GM21825 (cell line): ENCODE data around the gene GOLGA3.
"Not testable (repeated sequence)": the region's sequence is repeated elsewhere in the genome, so short reads cannot be mapped to it uniquely, and the experiment has no call there.

ENCODE experiments used
- ATAC-seq: cut with Tn5 transposase; IDR thresholded peaks from one replicate; pipeline ENCODE4 v1.9.1; 2021; ENCODE audit warnings: mild to moderate bottlenecking, moderate library complexity; ENCODE audit not compliant: unreplicated experiment

GOLGA3 gene

GRCh38 chr12:132813443-132813842, 15.2 kb downstream of the GOLGA3 start:
- ATAC-seq: no peak

DNA sequence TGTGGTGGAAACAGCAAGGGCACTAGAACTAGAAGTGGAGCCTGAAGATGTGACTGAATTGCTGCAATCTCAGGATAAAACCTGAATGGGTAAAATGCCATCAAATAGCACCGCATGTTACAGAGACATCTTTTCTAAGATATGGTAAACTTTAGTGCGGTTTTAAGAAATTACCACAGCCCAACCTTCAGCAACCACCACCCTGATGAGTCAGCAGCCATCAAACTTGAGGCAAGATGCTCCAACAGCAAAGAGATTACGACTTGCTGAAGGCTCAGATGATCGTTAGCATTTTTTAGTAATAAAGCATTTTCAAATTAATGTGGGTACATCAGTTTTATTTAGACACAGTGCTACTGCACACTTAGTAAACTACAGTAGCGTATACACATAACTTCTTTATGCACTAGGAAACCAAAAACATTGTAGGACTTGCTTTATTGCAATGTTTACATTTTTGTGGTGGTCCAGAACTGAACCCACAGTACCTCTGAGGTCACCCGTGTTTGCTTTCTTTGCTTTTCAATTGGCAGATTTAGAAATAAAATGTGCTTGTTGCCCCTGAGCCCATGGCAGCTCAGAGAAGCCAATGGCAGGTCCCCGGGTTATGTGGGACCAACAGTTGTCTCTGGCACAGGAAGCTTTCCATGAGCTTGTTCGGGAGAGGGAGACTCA, 15.9 kb downstream of the GOLGA3 start:
- ATAC-seq: no peak

DNA sequence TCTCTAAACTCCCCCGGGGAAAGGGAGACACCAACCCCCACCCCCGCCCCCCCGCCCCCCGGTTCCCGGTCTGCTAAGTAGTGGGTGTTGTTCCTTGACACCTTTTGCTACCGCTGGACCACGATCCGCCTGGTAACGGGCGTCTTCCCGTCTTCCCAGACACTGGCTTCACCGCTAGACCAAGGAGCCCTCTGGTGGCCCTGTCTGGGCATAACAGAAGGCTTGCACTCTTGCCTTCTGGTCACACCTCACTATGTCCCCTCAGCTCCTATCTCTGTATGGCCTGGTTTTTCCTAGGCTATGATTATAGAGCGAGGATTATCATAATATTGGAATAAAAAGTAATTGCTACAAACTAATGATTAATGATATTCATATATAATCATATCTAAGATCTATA, 19.3 kb downstream of the GOLGA3 start:
- ATAC-seq: not testable (repeated sequence)

GRCh38 chr12:132807295-132808092, 21.2 kb downstream of the GOLGA3 start:
- ATAC-seq: no peak

GRCh38 chr12:132806857-132807256, 21.8 kb downstream of the GOLGA3 start:
- ATAC-seq: no peak

GRCh38 chr12:132804426-132804861, 24.2 kb downstream of the GOLGA3 start:
- ATAC-seq: no peak

DNA sequence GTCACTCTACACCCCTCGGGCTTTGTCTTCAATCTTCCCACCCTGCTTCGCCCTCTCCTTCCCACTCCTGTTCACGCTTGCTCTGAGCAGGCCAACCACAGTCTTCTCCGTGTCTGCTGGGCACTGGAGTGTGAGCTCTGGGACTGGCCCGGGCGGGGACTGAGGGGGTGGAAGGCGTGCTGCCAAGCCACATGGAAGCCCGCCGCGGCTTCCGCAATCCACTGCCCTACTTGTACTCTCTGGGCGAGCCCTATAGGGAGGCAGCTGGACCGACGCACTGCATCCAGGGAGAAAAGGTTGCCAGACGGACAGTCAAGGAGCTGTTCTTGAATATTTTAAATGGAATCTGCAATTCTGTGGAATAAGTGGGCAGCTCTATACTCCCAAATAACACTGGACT, 24.8 kb downstream of the GOLGA3 start:
- ATAC-seq: no peak

DNA sequence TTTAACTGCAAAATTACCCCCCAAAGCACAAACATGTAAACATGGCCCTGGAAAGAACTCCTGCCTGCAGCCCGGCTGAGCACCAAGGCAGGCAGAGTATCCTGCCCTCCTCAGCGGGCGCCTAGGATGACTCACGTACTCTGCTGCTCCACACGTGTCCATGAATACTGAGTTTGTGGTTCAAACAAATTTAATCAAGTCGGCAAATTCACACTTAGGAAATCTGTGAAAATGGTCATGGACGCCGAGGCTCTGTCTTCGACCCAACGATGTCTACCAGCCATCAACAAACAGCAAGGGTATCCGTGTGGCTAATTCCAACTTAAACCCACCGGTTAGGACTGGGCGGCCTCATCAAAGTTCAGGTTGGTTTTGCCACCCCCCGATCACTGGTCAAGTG, 25.5 kb downstream of the GOLGA3 start:
- ATAC-seq: no peak

DNA sequence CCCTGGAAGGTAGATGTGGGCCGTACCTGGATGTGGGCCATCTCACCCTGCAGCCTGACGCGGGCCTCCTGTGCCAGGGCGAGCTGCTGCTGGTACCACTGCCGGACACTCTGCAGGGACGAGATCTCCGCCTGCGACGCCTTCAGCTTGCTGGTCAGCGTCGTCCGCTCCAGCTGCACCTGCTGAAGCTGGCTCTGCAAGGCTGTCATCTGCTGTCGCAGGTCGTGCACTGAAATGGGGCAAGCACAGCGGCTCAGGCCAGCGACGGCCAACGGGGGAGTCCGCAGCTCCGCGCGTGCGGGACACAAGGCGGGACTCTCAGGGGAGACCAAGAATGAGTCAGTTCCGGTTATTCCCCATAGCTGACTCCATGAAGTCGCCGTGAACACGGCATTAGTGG, 26.9 kb downstream of the GOLGA3 start:
- no peak for ATAC-seq

GRCh38 chr12:132798836-132799235, 29.8 kb downstream of the GOLGA3 start:
- no peak for ATAC-seq

DNA sequence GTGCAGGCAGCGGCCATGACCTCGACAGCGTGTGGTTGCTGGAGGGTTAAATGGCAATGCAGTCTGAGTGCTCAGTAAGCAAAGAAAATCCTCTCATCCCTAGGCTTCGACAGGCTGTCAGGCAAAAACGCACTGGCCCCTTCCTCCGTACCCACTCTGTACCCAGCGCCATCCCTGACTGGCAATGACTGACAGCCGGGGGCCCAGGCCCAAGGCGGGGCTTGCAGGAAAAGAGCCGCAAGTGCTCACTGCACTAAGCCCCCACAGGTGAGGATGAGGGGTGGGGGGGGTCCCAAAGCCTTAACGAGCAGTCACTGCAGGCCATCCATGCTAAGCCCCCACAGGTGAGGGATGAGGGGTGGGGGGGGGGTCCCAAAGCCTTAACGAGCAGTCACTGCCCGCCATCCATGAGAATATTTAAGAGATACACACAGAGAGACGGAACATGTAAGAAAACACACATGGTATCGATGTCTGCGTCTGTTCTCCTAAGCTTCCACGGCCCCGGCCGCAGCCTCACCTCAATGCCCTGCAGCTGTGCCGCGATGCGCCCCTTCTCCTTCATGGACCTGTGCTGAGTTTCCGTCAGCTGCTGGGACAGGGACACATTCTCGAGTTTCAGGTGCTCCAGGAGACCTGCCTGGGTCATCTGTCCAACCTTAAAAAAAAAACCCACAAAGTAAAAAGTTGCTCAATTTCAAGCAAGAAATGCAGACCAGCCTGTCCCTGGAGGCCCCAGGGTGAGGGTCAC, 30.7 kb downstream of the GOLGA3 start:
- no peak for ATAC-seq

DNA sequence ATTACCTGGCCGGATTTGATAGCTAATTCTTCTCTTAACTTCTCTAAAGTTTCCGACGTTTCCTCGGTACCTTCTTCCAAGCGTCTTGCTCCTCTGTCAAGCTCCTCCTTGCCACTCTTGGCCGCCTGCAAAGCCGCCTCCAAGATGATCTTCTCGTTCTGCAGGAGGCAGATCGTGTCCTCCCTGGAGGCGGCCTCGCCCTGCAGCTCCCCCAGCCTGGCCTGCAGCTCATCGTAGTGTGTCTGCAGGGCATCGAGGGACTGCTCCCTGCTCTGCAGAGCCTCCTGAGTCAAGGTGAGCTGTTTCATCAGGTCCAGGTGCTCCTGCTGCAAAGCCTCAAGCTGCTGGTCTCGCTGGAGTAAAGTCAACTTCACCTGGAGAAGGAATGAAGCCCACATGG, 32.8 kb downstream of the GOLGA3 start:
- no peak for ATAC-seq

GRCh38 chr12:132791940-132792339, 36.7 kb downstream of the GOLGA3 start:
- ATAC-seq: not testable (repeated sequence)

GRCh38 chr12:132789099-132789471, 39.6 kb downstream of the GOLGA3 start:
- ATAC-seq: no peak

DNA sequence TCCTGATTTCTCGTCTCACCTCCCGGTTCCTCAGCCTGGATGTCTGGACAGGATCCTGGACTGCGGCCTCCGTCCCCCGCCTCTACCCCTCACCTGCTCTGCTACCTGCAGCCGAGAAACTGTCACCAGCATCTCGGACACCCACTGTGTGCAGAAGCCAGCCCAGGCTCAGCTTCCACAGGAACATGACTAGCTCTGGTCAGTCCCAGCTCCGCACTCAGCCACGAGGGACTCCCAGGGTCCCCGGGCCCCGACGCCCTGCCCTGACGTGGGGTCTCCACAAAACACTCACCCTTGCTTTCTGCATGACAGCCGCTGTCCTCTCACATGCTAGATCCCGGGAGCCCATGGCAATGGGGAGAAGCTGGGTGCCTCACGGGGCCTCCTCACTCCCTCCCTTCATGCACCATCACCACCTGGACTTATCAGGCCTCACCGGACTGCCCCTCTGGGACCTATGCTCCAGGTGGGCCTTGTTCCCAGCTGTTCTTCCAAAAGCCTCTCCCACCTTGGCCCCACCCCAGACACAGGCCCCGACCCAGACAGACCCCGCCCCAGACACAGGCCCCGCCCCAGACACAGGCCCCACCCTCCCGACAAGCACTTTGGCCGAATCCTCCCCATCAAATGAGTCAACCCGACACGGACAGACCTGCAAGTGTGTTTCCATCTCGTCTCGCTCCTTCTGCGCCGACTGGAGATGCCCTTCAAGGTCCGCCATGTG, 40.1 kb downstream of the GOLGA3 start:
- ATAC-seq: no peak

DNA sequence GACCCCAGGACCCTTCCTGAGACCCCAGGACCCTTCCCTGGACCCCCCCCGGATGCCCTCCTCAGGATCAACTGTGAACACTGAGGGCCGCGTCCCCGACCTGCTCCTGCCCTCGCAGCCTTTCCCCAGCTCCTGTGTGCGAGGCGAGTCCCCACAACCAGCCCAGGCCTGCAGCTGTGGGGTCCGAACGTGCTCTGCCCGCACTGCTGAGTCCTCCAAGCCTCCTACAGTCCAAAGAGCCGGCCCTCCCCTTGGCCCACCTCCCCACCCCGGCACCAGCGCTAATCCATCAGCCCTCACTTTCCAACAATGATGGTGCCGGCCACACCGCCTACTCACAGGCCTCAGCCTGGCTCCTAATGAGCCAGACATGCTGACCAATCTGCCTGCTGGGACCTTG, 40.8 kb downstream of the GOLGA3 start:
- ATAC-seq: no peak

GRCh38 chr12:132786192-132786591, 42.5 kb downstream of the GOLGA3 start:
- no peak for ATAC-seq

- ATAC-seq: no peak
Measured at GRCh38 chr12:132784580-132784979, 44.1 kb downstream of the GOLGA3 start.

- no peak for ATAC-seq
Measured at GRCh38 chr12:132783917-132784531, 44.6 kb downstream of the GOLGA3 start.

- ATAC-seq: no peak
Measured at GRCh38 chr12:132781938-132782337, 46.7 kb downstream of the GOLGA3 start.
